Globus pallidus (tissue), 1 donor: ENCODE measurements around the gene ST6GALNAC3.
"Not testable (repeated sequence)": the region's sequence is repeated elsewhere in the genome, so short reads cannot be mapped to it uniquely, and the experiment has no call there.

Experiments used
- DNase-seq: peaks from one replicate; pipeline ENCODE4 v3.0.0-alpha.2; 2015; ENCODE audit warnings: low spot score

Gene ST6GALNAC3

DNA sequence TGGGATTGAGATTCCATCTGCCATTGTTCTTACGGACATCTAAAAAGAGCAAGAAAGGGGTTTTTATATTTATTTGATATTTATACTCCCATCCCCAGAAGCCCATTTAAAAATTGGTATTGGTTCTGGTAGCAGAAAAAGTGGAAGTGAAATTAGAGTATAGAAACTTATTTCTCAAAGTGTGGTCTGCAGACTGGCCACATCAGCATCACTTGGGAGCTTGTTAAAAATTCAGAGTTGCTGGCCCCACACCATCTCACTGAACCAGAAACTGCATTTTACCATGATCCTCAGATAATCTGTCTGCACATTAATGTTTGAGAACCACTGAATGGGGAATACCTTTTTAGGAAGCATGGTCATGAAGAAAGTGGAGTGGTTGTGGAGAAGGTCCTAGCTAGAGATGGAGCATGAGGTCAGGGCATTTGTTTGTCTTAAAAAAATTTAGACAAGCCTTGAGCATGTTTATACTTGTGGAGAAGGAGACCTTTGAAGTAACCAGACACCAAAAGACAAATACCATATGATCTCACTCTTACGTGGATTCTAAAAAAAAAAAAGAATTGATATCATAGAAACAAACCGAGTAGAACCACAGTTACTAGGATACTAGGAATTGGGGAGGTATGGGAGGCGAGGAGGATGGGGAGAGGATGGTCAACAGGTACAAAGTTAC is 116.3 kb downstream of the ST6GALNAC3 start:
- no peak for DNase-seq

DNA sequence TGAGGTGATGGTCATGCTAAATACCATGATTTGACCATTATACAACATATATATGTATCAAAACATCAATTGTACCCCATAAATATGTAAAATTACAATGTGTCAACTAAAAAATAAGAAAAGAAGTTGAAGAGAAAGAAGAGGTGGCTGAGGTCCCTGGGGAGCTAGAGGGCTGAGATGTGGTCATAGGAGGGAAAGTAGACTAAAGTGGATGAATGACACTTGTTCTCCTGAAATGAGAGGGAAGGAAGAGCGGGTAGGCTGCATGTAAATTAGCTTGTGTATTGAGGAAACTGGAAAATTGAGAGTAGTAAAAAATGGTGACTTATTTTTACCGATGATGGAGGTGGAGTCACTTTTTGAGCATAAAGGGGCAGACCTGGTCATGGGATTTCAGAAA is 117.0 kb downstream of the ST6GALNAC3 start:
- DNase-seq = no peak

GRCh38 chr1:76198452-76198851 is 123.9 kb downstream of the ST6GALNAC3 start:
- no peak for DNase-seq

GRCh38 chr1:76202670-76203069 is 128.1 kb downstream of the ST6GALNAC3 start:
- DNase-seq = no peak

DNA sequence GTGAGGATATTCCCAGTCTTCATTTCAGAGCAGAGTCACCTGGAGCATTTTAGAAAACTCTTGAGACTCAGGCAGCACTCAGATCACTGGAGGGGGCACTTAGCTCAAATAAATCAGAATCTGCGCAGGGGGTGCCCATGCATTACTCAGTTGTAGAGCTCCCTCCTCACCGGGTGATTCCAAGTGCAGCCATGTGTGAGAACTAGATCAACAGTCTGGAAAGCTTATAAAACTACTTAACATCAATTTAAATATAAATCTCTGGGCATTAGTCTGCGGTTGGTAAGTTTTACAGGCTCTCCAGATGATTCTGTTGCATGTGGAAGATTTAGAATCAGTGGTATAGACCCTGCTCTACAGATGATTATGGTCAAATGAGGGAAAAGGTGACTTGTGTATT is 128.6 kb downstream of the ST6GALNAC3 start:
- DNase-seq = no peak

GRCh38 chr1:76209238-76209637 is 134.7 kb downstream of the ST6GALNAC3 start:
- no peak for DNase-seq

GRCh38 chr1:76209648-76210047 is 135.1 kb downstream of the ST6GALNAC3 start:
- no peak for DNase-seq

DNA sequence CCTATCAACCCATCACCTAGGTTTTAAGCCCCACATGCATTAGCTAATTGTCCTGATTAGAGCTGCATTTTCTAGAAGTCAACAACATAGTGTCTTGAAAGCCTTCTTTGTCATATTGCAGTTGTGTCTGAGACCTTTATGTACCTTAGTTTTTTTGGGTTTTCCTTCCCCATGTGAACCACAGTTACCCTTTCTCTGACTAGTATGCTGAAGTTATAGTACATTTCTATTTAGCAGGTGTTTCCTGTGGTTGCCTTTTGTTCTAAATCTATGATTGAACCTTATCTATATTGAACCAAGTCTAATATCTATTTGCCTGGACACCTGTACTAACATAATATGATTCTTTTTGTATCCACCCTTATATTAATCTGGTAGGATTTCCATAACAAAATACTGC is 135.6 kb downstream of the ST6GALNAC3 start:
- DNase-seq = no peak

DNA sequence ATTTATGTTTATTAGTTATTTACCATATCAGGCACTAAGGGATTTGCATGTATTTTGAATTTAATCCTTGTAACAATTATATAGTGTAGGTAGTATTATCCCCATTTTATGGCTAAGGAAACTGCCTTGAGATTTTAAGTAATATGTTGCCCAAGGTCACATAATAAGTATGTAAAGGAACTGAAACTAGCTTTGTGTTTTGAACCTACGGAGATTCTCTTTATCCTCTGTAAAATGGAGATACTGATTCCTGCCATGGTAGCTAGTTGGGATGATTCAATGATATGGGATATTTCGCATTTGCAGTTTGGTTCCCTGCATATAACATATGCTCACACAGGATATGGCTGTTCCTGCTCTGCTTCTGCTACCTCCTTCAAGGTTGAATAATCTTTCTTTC is 144.3 kb downstream of the ST6GALNAC3 start:
- DNase-seq = no peak

DNA sequence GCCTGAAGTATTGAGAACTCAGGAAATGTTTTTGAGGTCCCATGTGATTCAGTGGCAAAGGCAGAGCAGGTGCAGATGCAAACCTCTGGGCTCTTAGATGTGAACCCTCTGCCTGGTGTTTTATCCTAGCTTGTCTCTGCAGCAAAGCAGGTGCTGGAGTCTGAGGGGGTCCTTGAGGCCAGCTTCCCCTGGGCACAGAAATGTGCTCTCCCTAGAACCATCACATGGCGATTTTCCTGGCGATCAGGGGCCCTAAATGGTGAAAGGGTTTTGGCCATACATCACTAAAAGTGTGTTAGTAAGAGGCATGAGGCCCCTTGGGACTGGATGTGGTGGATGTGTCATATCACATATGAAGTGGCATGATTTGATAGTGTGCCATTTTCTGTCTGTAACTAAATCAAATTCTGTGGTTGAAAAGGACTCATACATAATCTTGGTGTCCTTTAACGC is 144.8 kb downstream of the ST6GALNAC3 start:
- no peak for DNase-seq

DNA sequence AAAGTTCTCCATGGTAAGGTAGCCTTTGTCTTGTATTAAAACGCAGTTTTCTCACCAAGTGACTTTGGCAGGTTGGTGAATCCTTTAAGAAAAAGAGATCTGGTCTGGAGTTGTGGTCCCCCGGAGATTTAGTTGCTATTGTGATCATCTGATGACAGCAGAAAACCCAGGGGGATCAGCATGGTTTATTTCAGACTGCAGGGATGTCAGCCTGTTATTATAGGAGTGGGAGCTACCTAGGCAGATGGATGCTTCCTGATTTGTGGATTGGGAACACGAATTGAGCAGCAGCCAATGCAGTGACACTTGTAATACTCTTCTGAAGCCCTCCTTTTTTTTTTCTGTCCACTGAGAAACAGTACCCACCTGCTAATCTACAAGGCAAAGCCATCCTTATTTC is 150.2 kb downstream of the ST6GALNAC3 start:
- no peak for DNase-seq

DNA sequence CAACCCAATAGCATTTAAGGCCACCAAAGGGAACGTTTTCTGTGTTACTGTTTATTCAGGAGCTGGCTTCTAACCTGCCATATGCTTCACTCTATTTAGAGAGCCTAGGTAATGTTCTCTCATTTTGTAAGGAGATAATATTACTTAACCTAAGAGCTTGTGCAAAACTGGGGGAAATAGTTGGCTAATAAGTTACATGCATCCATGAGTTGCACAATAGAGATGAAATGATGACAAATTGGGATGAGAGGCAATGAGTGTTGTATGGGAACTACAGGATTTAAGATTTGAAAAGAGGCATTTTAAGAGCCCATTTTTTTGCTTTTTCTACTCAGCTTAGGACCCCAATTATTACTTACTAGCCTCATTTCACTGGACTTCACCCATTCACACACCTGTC is 151.0 kb downstream of the ST6GALNAC3 start:
- DNase-seq = no peak

DNA sequence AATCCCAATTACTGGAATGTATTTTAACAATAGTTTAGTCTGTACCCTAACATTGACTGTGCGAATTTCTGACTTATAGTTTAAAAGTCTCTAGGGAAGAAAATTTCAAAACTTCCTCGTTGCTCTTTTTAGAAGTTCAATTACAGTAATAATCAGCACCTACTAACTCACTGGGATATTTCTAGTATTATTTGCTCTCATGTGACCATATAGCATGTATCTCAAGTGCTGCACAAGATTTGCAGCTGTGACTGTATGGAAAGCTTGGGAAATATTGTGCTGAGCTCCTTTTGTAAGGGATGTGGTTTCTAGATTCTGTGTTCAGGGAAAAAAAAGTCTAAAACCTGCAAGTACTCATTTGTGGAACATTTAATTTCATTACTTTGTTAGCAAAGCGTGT is 153.1 kb downstream of the ST6GALNAC3 start:
- no peak for DNase-seq

DNA sequence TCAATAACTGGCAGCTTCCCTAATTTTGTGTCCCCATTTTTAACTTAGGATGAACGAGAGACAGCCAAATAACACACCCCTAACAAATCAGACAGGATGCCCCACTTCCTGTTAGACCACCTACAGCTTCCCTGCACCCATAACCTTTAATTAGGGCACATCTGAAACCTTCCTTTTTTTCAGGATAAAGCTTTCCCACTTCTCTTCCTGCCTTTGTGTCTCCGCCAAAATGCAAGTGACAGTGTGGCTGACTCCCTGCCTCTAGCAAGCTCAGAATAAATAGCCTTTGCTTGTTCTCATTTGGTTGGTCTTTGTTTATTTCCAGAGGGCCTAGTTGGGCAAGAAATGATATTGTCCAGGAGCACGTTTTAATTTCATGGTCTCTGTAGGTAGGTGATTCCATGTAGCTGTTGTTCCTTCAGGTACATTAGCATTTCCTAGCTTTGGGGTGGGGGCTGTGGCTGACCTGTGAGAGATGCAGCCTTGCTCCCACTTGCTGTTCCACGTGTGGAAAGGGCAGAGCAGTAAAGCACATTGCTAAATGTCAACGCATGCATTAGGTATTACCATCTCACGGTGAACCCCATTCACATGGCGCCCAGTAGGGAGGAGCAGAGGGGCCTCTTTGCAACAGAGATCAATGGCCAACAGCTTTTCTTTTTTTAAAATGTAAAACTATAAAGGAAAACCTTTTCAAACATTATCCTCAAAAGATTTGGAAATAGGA is 154.9 kb downstream of the ST6GALNAC3 start:
- DNase-seq = no peak

GRCh38 chr1:76230842-76231281 is 156.3 kb downstream of the ST6GALNAC3 start:
- no peak for DNase-seq

DNA sequence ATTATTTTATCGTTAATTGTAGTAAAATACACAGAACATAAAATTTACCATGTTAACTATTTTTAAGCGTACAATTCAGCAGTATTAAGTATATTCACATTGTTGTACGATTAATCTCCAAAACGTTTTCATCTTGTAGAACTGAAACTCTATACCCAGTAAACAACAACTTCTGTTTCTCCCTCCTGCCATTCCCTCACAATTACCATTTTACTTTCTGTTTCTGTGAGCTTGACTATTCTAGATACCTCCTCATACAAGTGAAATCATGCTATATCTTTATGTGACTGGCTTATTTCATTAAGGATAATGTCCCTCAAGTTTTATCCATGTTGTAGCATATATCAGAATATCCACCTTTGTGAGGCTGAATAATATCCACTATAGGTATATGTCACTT is 156.8 kb downstream of the ST6GALNAC3 start:
- DNase-seq = no peak

GRCh38 chr1:76232666-76233065 is 158.1 kb downstream of the ST6GALNAC3 start:
- DNase-seq = no peak

DNA sequence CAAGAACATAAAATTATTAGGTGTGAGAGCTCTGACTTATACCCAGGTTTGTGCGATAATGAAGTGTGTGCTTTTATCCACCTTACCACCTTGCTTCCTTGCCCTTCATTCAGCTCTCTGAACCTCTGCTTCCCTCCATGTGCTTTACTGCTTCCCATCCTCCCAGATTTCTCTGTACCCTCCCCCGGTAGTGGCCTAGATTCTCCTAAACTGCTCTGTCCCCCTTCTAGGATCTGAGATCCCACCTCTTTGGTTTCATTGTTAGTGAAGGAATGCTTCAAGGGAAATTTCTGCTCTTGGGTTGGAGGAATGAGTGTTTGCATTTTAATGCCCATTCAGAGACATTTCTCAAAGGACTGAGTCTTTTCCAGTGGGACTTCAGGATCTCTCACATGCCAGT is 159.5 kb downstream of the ST6GALNAC3 start:
- no peak for DNase-seq

DNA sequence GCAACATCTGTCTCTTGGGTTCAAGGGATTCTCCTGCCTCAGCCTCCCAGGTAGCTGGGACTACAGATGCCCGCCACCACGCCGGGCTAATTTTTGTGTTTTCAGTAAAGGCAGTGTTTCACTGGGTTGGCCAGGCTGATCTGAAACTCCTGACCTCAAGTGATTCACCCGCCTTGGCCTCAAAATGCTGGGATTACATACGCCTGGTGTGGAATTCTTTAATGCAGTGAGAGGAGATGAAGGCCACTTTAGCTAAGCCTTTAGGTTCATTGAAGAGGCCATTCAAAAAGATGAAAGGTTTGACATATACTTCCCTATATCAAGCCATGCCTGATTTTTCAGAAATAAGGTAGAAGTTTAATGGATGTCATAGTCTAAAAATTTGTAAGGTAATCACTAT is 162.7 kb downstream of the ST6GALNAC3 start:
- DNase-seq = no peak

GRCh38 chr1:76238094-76238628 is 163.6 kb downstream of the ST6GALNAC3 start:
- DNase-seq = no peak

DNA sequence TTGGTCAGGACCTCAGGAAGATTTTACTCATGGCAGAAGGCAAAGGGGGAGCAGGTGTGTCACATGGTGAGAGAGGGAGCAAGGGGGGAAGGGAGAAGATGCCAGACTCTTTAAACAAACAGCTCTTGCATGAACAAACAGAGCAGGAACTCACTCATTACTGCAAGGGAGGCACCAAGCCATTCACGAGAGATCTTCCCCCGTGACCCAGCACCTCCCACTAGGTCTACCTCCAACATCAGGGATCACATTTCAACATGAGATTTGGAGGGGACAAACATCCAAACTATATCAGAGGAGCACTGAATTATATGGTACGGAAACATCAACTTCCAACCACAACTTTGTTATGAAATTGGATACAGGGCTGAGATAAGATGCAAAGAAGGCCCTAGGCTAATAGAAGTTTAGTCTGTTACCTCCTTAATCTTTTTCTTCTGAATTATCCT is 164.9 kb downstream of the ST6GALNAC3 start:
- DNase-seq = no peak

DNA sequence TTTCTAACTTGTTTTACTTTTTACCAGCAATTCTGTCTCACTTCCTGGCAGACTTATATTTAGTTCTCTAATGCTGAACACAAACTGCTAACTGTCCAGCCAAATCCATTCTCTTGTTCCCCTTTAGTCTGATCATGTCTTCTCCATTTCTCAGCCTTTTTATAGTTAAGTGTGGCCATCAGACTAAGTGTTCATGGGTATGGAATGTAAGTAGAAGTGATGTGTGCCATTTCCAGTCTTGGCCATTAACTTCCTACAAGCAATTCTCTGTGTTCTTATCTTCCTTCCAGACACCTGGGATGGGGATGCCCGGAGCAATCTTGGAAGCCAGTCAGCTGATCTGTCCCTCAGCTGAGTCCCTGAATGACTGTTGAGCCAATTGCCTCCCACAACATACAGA is 165.8 kb downstream of the ST6GALNAC3 start:
- peak; percentile 38 for DNase-seq

- not testable (repeated sequence) for DNase-seq
Observed at GRCh38 chr1:76242587-76242986, 168.0 kb downstream of the ST6GALNAC3 start.
